Measurements from ENCODE around the gene TUNAR. TPM values are rescaled to one million over a fixed set of nuclear protein-coding genes. Genes with fewer than 3 reads are reported as not detected.
A peak's percentile ranks its signal among the peaks of the same experiment; 100 is the strongest.

The TUNAR gene
- total RNA-seq, 4 donors from 2014 or later, result not detected

DNA sequence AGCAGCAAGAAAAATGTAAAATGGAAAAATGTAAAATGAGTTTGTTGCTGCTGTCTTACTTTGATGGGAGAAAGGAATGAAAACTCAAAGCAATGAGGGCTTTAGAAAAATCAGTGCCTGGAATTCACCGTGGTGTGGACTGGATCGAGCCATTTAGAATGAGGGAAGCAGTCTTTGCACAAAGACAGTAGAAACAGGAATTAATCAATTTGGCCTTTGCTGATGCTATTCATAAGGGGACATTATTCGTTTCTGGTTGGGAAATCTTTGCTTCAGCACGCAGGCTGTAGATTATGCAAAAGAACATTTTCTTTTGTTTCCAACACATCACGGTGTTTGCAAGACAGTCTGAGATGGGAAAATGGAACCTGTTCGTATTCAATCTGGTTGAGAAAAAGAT is 6.9 kb upstream of the TUNAR start:
- Histone ChIP-seq H3K27me3 (peaks cover 0 to 11% of the 10 kb centered on the region in 2 donors), H3K4me1 (no peaks in the 10 kb centered on the region), H3K4me3 (no peak overlapping the region), H3K36me3 (no peaks in the 10 kb centered on the region), H3K27ac (no peak overlapping the region), H3K9me3 (peaks cover 0 to 8% (median 0%) of the 10 kb centered on the region in 4 donors)
- WGBS, 2 donors, result 67 to 70% methylated on average over 6 of the region's 6 CpGs
- no peak for DNase-seq (ENCODE audit: low spot score in 2 of 2)
- TF ChIP-seq POLR2A (IDR thresholded peaks at IDR 0.05), result no peak
- TF ChIP-seq EP300 (IDR thresholded peaks at IDR 0.05), result no peak
- TF ChIP-seq, protein P1, sequence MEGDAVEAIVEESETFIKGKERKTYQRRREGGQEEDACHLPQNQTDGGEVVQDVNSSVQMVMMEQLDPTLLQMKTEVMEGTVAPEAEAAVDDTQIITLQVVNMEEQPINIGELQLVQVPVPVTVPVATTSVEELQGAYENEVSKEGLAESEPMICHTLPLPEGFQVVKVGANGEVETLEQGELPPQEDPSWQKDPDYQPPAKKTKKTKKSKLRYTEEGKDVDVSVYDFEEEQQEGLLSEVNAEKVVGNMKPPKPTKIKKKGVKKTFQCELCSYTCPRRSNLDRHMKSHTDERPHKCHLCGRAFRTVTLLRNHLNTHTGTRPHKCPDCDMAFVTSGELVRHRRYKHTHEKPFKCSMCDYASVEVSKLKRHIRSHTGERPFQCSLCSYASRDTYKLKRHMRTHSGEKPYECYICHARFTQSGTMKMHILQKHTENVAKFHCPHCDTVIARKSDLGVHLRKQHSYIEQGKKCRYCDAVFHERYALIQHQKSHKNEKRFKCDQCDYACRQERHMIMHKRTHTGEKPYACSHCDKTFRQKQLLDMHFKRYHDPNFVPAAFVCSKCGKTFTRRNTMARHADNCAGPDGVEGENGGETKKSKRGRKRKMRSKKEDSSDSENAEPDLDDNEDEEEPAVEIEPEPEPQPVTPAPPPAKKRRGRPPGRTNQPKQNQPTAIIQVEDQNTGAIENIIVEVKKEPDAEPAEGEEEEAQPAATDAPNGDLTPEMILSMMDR (IDR thresholded peaks at IDR 0.05), result no peak

DNA sequence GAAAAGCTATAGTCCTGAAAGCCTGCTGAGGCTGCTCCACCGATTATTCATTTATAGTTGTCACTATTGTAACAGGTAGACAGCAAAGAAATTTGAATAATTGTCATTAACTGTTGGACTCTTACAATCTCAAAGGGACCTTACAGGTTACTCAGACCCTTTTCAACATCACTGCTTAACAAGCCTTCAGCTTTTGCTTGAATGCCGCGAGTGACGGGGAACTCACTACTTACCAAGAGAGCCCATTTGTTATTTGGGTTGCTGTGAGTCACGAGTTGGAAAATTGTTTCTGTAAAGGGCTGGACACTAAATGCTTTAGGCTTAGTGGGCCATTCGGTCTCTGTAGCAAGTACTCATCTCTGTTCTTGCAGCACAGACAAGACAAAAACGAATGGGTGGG is 5.9 kb upstream of the TUNAR start:
- no peak overlapping the region for H3K4me3 ChIP-seq
- peaks cover 0 to 1% (median 0%) of the 10 kb centered on the region in 4 donors for H3K4me1 ChIP-seq
- TF ChIP-seq POLR2A (IDR thresholded peaks at IDR 0.05) (no peak), EP300 (IDR thresholded peaks at IDR 0.05) (no peak)
- TF ChIP-seq, protein P1 (IDR thresholded peaks at IDR 0.05), result no peak
- H3K36me3 ChIP-seq, result no peaks in the 10 kb centered on the region
- WGBS, 2 donors, result 87 to 89% methylated on average over 7 of the region's 7 CpGs
- no peak for DNase-seq (ENCODE audit: low spot score in 2 of 2)
- no peak overlapping the region for H3K27ac ChIP-seq
- peaks cover 0 to 8% (median 0%) of the 10 kb centered on the region in 4 donors for H3K9me3 ChIP-seq
- peaks cover 0 to 19% of the 10 kb centered on the region in 2 donors for H3K27me3 ChIP-seq

DNA sequence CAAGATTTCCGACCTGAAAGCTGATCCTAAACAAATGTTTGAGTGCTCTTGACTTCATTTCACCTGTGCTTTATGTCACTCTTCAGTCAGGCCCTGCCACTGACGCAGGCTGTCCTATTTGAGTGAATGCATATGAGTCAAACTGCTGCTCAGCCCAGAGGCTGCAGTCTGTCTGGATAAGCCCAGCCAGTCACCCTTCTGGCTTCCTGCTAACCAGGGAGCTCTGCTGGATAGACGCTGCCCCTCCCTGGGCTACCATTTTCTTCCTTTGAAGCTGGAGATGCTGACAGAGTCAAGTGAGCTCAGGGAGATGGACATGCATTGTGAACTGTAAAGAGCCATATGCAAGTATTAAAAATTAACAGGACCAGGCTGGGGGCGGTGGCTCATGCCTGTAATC is 5.1 kb upstream of the TUNAR start:
- Histone ChIP-seq H3K36me3 (no peaks in the 10 kb centered on the region), H3K4me3 (no peak overlapping the region), H3K27ac (no peak overlapping the region), H3K4me1 (peaks cover 0 to 9% (median 2%) of the 10 kb centered on the region in 4 donors), H3K27me3 (peaks cover 0 to 25% of the 10 kb centered on the region in 2 donors), H3K9me3 (peaks cover 0 to under 1% (median 0%) of the 10 kb centered on the region in 4 donors)
- DNase-seq (ENCODE audit: low spot score in 2 of 2), result no peak
- 64 to 78% methylated on average over 4 of the region's 4 CpGs for whole genome bisulfite sequencing, 2 donors
- TF ChIP-seq POLR2A (IDR thresholded peaks at IDR 0.05) (no peak), EP300 (IDR thresholded peaks at IDR 0.05) (no peak)

DNA sequence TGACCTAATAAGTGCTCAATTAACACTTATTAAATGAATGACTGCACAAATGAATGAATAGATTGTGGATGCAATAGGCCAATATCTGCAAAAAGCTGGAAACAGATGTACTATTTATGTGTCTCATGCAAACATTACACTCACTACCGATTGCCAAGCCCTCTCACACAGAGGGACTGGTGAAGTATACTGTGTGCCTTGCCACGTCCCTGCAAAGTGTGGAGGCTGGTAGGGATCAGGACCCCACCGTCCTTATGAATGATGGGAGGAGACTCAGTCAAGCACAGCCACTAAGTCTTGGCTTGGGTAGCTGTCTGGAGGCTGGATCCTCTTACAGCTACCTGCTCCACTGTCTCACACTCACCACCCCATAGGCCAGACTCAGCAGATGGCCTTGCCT is 3.9 kb upstream of the TUNAR start:
- 45 to 52% methylated on average over 3 of the region's 3 CpGs for WGBS, 2 donors
- Histone ChIP-seq H3K4me3 (no peak overlapping the region), H3K27me3 (peaks cover 0 to 38% of the 10 kb centered on the region in 2 donors), H3K27ac (no peak overlapping the region), H3K4me1 (peaks cover 0 to 17% (median 2%) of the 10 kb centered on the region in 4 donors), H3K36me3 (no peaks in the 10 kb centered on the region), H3K9me3 (no peaks in the 10 kb centered on the region)
- DNase-seq (ENCODE audit: low spot score in 2 of 2), result no peak
- TF ChIP-seq EP300 (IDR thresholded peaks at IDR 0.05) (no peak), POLR2A (IDR thresholded peaks at IDR 0.05) (no peak)
- TF ChIP-seq, protein P1 (IDR thresholded peaks at IDR 0.05), result no peak

DNA sequence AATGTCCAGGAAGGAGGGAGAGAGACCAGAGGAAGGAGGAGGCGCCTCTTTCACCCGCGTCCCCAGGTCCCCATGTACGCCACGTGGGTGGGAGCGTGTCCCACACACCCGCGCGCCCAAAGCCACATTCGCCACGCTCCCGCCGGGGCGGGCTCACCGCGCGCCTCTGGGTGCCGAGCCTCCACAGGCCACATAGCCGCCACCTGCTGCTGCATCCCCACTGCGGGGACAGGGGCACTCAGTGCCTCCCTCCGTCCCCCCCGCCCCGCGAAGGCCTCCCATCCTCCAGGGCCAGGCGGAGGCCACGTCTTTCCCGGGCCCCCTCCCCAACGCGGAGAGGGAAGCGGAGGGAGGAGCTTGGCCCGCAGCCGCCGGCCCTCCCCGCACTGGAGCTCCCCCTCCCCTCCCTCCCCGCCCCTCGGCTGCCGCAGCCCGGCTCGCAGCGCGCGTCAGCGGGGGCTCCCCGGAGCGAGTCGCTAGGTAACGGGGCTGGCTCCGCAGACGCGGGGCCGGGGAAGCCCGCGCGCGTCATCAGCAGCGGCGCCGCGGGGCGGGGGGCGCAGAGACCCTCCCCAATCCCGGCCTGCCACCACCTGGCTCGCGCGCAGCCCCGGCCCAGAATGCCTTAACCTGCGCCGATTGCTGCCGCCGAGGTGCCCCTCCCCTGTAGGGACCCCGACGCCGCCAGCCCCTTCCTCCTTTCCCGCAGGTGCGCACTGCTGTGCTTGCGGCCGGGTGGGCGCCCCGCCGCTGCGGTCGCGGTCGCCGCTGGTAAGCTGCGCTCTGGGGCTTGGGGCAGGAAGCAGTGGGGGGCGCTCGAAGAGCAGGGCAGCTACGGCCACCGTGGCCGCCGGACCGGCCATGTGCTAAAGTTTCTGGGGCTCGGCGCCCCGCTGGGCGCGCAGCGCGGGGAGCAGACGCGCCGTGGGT is 536 bp upstream of the TUNAR start:
- H3K4me1 ChIP-seq, result peaks cover 0 to 17% (median 2%) of the 10 kb centered on the region in 4 donors
- WGBS, 2 donors, result 2 to 3% methylated on average over 20 to 41 of the region's 103 CpGs
- no peak overlapping the region for H3K27ac ChIP-seq
- no peak for TF ChIP-seq POLR2A (IDR thresholded peaks at IDR 0.05)
- TF ChIP-seq, protein P1 (IDR thresholded peaks at IDR 0.05), result no peak
- no peak for TF ChIP-seq EP300 (IDR thresholded peaks at IDR 0.05)
- H3K27me3 ChIP-seq, result peaks cover 0 to 45% of the 10 kb centered on the region in 2 donors
- H3K36me3 ChIP-seq, result no peaks in the 10 kb centered on the region
- peak overlapping the region in 1 of 4 donors; percentile 41 for H3K4me3 ChIP-seq
- DNase-seq (ENCODE audit: low spot score in 2 of 2), result no peak
- no peaks in the 10 kb centered on the region for H3K9me3 ChIP-seq

Data from tibial nerve (tissue), 4 donors.